ENCODE measurements around the gene DR1. TPM values are rescaled to one million over a fixed set of nuclear protein-coding genes. Genes with fewer than 3 reads are reported as not detected.

DR1 gene
- total and polyA plus RNA-seq, 2 of the 8 experiments (the other 6 are each of a cell fraction or from before 2014, with no cell fraction given): 13.1 to 62.3 TPM

- FAIRE-seq: no peak
- Histone ChIP-seq H3K79me2 (ENCODE audit: control insufficient read depth in 1 of 2, insufficient read depth in 2 of 2, low read length in 2 of 2) (no peaks in the 10 kb centered on the region), H3K4me1 (replicated peaks in 1 of 4; ENCODE audit: control insufficient read depth in 3 of 4, insufficient read depth in 4 of 4, low read length in 3 of 4) (peaks cover 0 to 2% (median 0%) of the 10 kb centered on the region in 4 experiments; a peak in 1 of 7 replicates), H4K20me1 (replicated peaks in 1 of 2; ENCODE audit: control insufficient read depth in 1 of 2, insufficient read depth in 2 of 2, low read length in 2 of 2) (no peaks in the 10 kb centered on the region), H3K4me2 (ENCODE audit: insufficient read depth in 1 of 2, low read depth in 2 of 2, low read length in 2 of 2) (no peak overlapping the region), H3K56ac (replicated peaks; ENCODE audit: insufficient read length, low read depth, low read length) (no peak overlapping the region), H3K9me3 (ENCODE audit: insufficient read depth in 2 of 2, low read depth in 1 of 2, low read length in 1 of 2) (no peaks in the 10 kb centered on the region), H3K4me3 (ENCODE audit: extremely low read depth in 1 of 4, insufficient read depth in 2 of 4, low read depth in 3 of 4, low read length in 4 of 4) (no peak overlapping the region), H3K79me1 (ENCODE audit: low read depth, low read length) (no peaks in the 10 kb centered on the region), H3K36me3 (ENCODE audit: control insufficient read depth in 2 of 4, insufficient read depth in 4 of 4, low read length in 3 of 4) (no peaks in the 10 kb centered on the region), H2BK20ac (ENCODE audit: low read length) (no peak overlapping the region), H3K27me3 (replicated peaks in 1 of 4; ENCODE audit: control insufficient read depth in 3 of 4, extremely low read depth in 1 of 4, insufficient read depth in 3 of 4, low read length in 3 of 4) (no peaks in the 10 kb centered on the region), H3K23me2 (ENCODE audit: low read depth, low read length) (no peaks in the 10 kb centered on the region; the same call in 1 of the 2 replicates), H4K5ac (ENCODE audit: insufficient read length, low read depth, low read length) (no peak overlapping the region), H3K23ac (ENCODE audit: insufficient read length) (no peak overlapping the region), H2AK5ac (ENCODE audit: low read depth, low read length) (no peak overlapping the region), H3K18ac (ENCODE audit: extremely low read depth, low read length) (no peak overlapping the region), H3K14ac (ENCODE audit: insufficient read length) (no peak overlapping the region), H2BK12ac (ENCODE audit: low read depth, low read length) (no peak overlapping the region), H4K8ac (ENCODE audit: extremely low read depth, insufficient read depth, low read length) (no peak overlapping the region), H3K9ac (replicated peaks in 1 of 4; ENCODE audit: extremely low read depth in 1 of 4, low read depth in 3 of 4, low read length in 3 of 4) (no peak overlapping the region), H3K27ac (ENCODE audit: low read depth, low read length) (no peak overlapping the region), H2BK120ac (replicated peaks; ENCODE audit: low read depth, low read length) (no peak overlapping the region), H2AFZ (ENCODE audit: low read length) (no peak overlapping the region), H2BK15ac (ENCODE audit: low read length) (no peak overlapping the region), H3K4ac (replicated peaks; ENCODE audit: insufficient read length, low read depth, low read length) (no peak overlapping the region), H4K91ac (replicated peaks; ENCODE audit: insufficient read length, low read length) (no peak overlapping the region), H2BK5ac (ENCODE audit: low read depth, low read length) (no peak overlapping the region)
- DNase-seq (ENCODE audit: low read depth in 1 of 2, low spot score in 2 of 2): no peak
- POLR2A ChIA-PET (ENCODE audit: partially characterized antibody): interaction anchor here (0.8 kb wide), 1 partner anchor 69 kb away, joined by 4 read pairs; no protein-coding TSS in a partner anchor
- CTCF ChIA-PET (ENCODE audit: partially characterized antibody): interaction anchor here (0.6 to 1.4 kb wide), 3 partner anchors 31 to 193 kb away, joined by 3 read pairs; no protein-coding TSS in a partner anchor
- TF ChIP-seq POLR2A (IDR thresholded peaks at IDR 0.05; ENCODE audit: control extremely low read depth in 1 of 2, low read depth in 2 of 2, low read length in 2 of 2): no peak
- TF ChIP-seq CBX8 (IDR thresholded peaks at IDR 0.05; ENCODE audit: borderline replicate concordance, low read depth, low read length): no peak
- no peak for TF ChIP-seq RXRA (IDR thresholded peaks at IDR 0.05; ENCODE audit: insufficient read depth, low read depth, low read length)
- no peak for TF ChIP-seq HDAC6 (IDR thresholded peaks at IDR 0.05; ENCODE audit: low read depth, low read length)
- no peak for TF ChIP-seq BRCA1 (IDR thresholded peaks at IDR 0.05; ENCODE audit: low read depth, low read length)
- no peak for TF ChIP-seq SP4 (IDR thresholded peaks at IDR 0.05; ENCODE audit: low read length)
- no peak for TF ChIP-seq FOSL1 (IDR thresholded peaks at IDR 0.05; ENCODE audit: insufficient read depth, low read depth, low read length)
- no peak for TF ChIP-seq BCL11A (IDR thresholded peaks at IDR 0.05; ENCODE audit: low read depth in 2 of 2, low read length in 2 of 2)
- no peak for TF ChIP-seq POLR2AphosphoS5 (IDR thresholded peaks at IDR 0.05; ENCODE audit: low read depth, low read length)
- no peak for TF ChIP-seq TCF12 (IDR thresholded peaks at IDR 0.05; ENCODE audit: low read depth, low read length)
- no peak for TF ChIP-seq KDM4A (IDR thresholded peaks at IDR 0.05; ENCODE audit: low read depth, low read length, severe bottlenecking)
- no peak for TF ChIP-seq EP300 (IDR thresholded peaks at IDR 0.05; ENCODE audit: borderline replicate concordance in 1 of 2, low read depth in 2 of 2, low read length in 2 of 2)
- no peak for TF ChIP-seq GABPA (IDR thresholded peaks at IDR 0.05; ENCODE audit: borderline replicate concordance, insufficient read depth, low read length)
- TF ChIP-seq SAP30 (IDR thresholded peaks at IDR 0.05; ENCODE audit: insufficient read depth, insufficient replicate concordance, low read length): no peak
- no peak for TF ChIP-seq SP1 (IDR thresholded peaks at IDR 0.05; ENCODE audit: low read depth, low read length)
- no peak for TF ChIP-seq RFX5 (IDR thresholded peaks at IDR 0.05; ENCODE audit: borderline replicate concordance, low read depth, low read length)
Observed at GRCh38 chr1:93306920-93307319, 38.8 kb upstream of the DR1 start.
